Endothelial cell of umbilical vein (primary cell): Measurements from ENCODE around the gene LCT. TPM values are rescaled to one million over a fixed set of nuclear protein-coding genes. Genes with fewer than 3 reads are reported as not detected.

Experiments
- BruUV-seq: library from RNA; stranded (reverse); fragments of 400-500 nt; replicated peaks from 2 replicates; lab custom pipeline; 2021; lab: Mats Ljungman, UMichigan
- CTCF ChIA-PET: fragments of 300-600, 350-600 bp; sonication (Branson Sonifier 250); formaldehyde crosslinking; loops from one replicate; lab custom pipeline; 2021; ENCODE audit warnings: antibody characterized with exemption, inconsistent platforms; lab: Charles Lee
- POLR2A ChIA-PET: fragments of 300-600, 350-600 bp; sonication (Branson Sonifier 250); formaldehyde crosslinking; loops from one replicate; lab custom pipeline; 2021; ENCODE audit warnings: antibody characterized with exemption, inconsistent platforms; lab: Charles Lee
- DNase-seq: peaks from one replicate; pipeline ENCODE4 v3.0.0-alpha.2; 2011; ENCODE audit warnings: low read depth, low spot score
- FAIRE-seq: peaks from 2 replicates; lab custom pipeline; 2011; peaks lifted over from hg19 to GRCh38; lab: Jason Lieb, UNC
- H2AFZ ChIP-seq: 2 replicates; pipeline ENCODE4 v1.6.0; 2012; ENCODE audit warnings: low read depth, low read length, control low read depth, inconsistent platforms
- H3K27ac ChIP-seq: 2 replicates; pipeline ENCODE4 v1.5.1; 2011; ENCODE audit warnings: low read depth, mild to moderate bottlenecking, control low read depth, low read length, moderate library complexity; ENCODE audit not compliant: insufficient read depth
- H3K27me3 ChIP-seq, 2 experiments: 2 replicates each; pipeline versions ENCODE4 v1.6.0 to v1.6.1; 2011; ENCODE audit warnings: low read length in 2 of 2, mixed read lengths in 1 of 2; ENCODE audit not compliant: control insufficient read depth in 2 of 2, insufficient read depth in 2 of 2
- H3K36me3 ChIP-seq, 2 experiments: 2 replicates in 1 of 2; 3 replicates in 1 of 2; pipeline ENCODE4 v1.5.1; 2011; ENCODE audit warnings: low read length in 2 of 2, mild to moderate bottlenecking in 1 of 2, moderate library complexity in 1 of 2; ENCODE audit not compliant: control insufficient read depth in 2 of 2, insufficient read depth in 2 of 2; ENCODE audit errors: extremely low read depth in 1 of 2
- H3K4me1 ChIP-seq: 3 replicates; pipeline ENCODE4 v1.5.1; 2011; ENCODE audit warnings: mild to moderate bottlenecking, low read length; ENCODE audit not compliant: control insufficient read depth, insufficient read depth; ENCODE audit errors: extremely low read depth
- H3K4me2 ChIP-seq: 2 replicates; pipeline ENCODE4 v1.6.1; 2011; ENCODE audit warnings: low read length, control low read depth, mixed read lengths; ENCODE audit not compliant: insufficient read depth
- H3K4me3 ChIP-seq, 3 experiments: fragments of 200-600 bp in 1 of 3; sonication (generic), shearing (Covaris generic) in 1 of 3; replicated peaks in 1 of 3; 2 replicates each; pipeline ENCODE4 v1.5.1; 2011 to 2016; ENCODE audit warnings: control low read depth in 3 of 3, low read length in 3 of 3, mild to moderate bottlenecking in 2 of 3, inconsistent platforms in 1 of 3, low read depth in 1 of 3, moderate library complexity in 1 of 3; ENCODE audit not compliant: insufficient read depth in 1 of 3
- H3K79me2 ChIP-seq: 2 replicates; pipeline ENCODE4 v1.6.0; 2012; ENCODE audit warnings: low read length, inconsistent platforms; ENCODE audit not compliant: control insufficient read depth, insufficient read depth
- H3K9ac ChIP-seq: replicated peaks from 2 replicates; pipeline ENCODE3; 2011; ENCODE audit warnings: low read length, control low read depth; ENCODE audit not compliant: insufficient read depth; ENCODE audit errors: extremely low read depth
- H3K9me1 ChIP-seq: replicated peaks from 3 replicates; pipeline ENCODE4 v1.6.0; 2011; ENCODE audit warnings: mild to moderate bottlenecking, low read length; ENCODE audit not compliant: control insufficient read depth, insufficient read depth; ENCODE audit errors: extremely low read depth
- H3K9me3 ChIP-seq: replicated peaks from 2 replicates; pipeline ENCODE4 v1.5.1; 2012; ENCODE audit warnings: low read length, inconsistent platforms; ENCODE audit not compliant: control insufficient read depth, insufficient read depth
- H4K20me1 ChIP-seq: replicated peaks from 2 replicates; pipeline ENCODE3; 2011; ENCODE audit warnings: mild to moderate bottlenecking, low read length; ENCODE audit not compliant: control insufficient read depth, insufficient read depth; ENCODE audit errors: extremely low read depth
- EZH2 ChIP-seq: IDR thresholded peaks from 2 replicates; pipeline ENCODE4 v1.6.1; 2012; ENCODE audit warnings: borderline replicate concordance, low read depth, mild to moderate bottlenecking, moderate library complexity, low read length, inconsistent platforms; ENCODE audit not compliant: severe bottlenecking
- FOS ChIP-seq: IDR thresholded peaks from 2 replicates; pipeline ENCODE4 v1.6.1; 2011; ENCODE audit warnings: mild to moderate bottlenecking, low read length, moderate library complexity, borderline replicate concordance; ENCODE audit not compliant: insufficient read depth
- GATA2 ChIP-seq: IDR thresholded peaks from 2 replicates; pipeline ENCODE4 v1.7.0; 2011; ENCODE audit warnings: low read depth, mild to moderate bottlenecking, moderate library complexity, mixed read lengths, low read length; ENCODE audit not compliant: insufficient read length, insufficient read depth
- JUN ChIP-seq: IDR thresholded peaks from 2 replicates; pipeline ENCODE4 v1.6.1; 2011; ENCODE audit warnings: borderline replicate concordance, low read depth; ENCODE audit not compliant: insufficient read length, insufficient read depth
- MYC ChIP-seq: IDR thresholded peaks from one replicate; pipeline ENCODE4 v1.6.1; 2011; ENCODE audit warnings: mild to moderate bottlenecking, low read depth, low read length
- POLR2A ChIP-seq: IDR thresholded peaks from 2 replicates; pipeline ENCODE4 v1.6.1; 2012; ENCODE audit warnings: low read depth, mild to moderate bottlenecking, control low read depth, low read length
- POLR2AphosphoS5 ChIP-seq: IDR thresholded peaks from 2 replicates; pipeline ENCODE4 v1.6.1; 2012; ENCODE audit warnings: low read depth, mild to moderate bottlenecking, control low read depth, low read length, moderate library complexity; ENCODE audit not compliant: insufficient read depth
- dilution Hi-C: fragments of 300-500 bp; cut with MboI; formaldehyde crosslinking; loops from one replicate; pipeline ENCODE4 v1.15.0; 2019; ENCODE audit warnings: low sequenced_read_pairs; ENCODE audit not compliant: extremely low pct_ligation_motif_present
- intact Hi-C: fragments of 100-400 bp; cut with micrococcal nuclease; formaldehyde crosslinking; loops from one replicate; pipeline ENCODE4 v1.10.0; 2022
- polyA plus RNA-seq, 4 experiments: library from polyadenylated mRNA; depleted of rRNA in 3 of 4; stranded (reverse) in 3 of 4; unstranded in 1 of 4; fragments of >200 nt; gene quantifications; 2 replicates each; pipeline versions ENCODE4 v1.2.1 to v1.2.3, GENCODE V29; 2011 to 2012; ENCODE audit warnings: missing spikeins in 1 of 4
- total RNA-seq: library from RNA; stranded (reverse); gene quantifications from 2 replicates; pipeline ENCODE4 v1.2.3, GENCODE V29; 2021
- TF ChIP-seq, protein P1 (sequence below), 2 donors: IDR thresholded peaks; 1 replicate in 1 of 2; 2 replicates in 1 of 2; pipeline ENCODE4 v1.5.1; 2011; ENCODE audit warnings: low read length in 2 of 2, mild to moderate bottlenecking in 2 of 2, moderate library complexity in 2 of 2, control low read depth in 1 of 2, inconsistent platforms in 1 of 2, low read depth in 1 of 2; ENCODE audit not compliant: insufficient read depth in 1 of 2; ENCODE audit errors: extremely low read depth in 1 of 2
- TF ChIP-seq, protein P2 (sequence below): IDR thresholded peaks from 2 replicates; pipeline ENCODE4 v1.6.1; 2011; ENCODE audit not compliant: insufficient read depth, insufficient read length

The LCT gene
- total and polyA plus RNA-seq, 2 donors (not counting 3 experiments of a cell fraction or from before 2014, with no cell fraction given): 0.07 TPM; not detected in 1

DNA sequence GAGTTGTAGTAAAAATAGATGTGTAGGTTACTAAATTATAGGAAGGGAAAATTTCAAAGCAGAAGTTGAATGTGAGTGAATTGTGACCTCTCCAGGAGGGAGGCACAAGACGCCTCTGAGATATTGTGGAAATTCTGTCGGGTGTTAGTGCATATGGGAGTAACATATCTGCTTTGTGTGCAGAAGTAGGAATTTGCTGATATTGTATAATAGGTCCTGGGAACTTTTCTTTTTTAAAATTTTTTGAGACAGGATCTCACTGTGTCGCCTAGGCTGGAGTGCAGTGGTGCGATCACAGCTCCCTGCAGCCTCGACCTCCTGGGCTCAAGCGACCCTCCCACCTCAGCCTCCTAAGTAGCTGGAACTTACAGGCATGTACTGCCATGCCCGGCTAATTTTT is 60.6 kb downstream of the LCT start:
- POLR2A ChIA-PET: no interaction called here
- dilution Hi-C loops (no loop called here), intact Hi-C loops (no loop called here)
- H3K9me1 ChIP-seq: no peaks in the 10 kb centered on the region
- H3K4me2 ChIP-seq: no peak overlapping the region
- TF ChIP-seq EZH2: no peak
- TF ChIP-seq POLR2AphosphoS5: no peak
- TF ChIP-seq GATA2: no peak
- no peak for TF ChIP-seq MYC
- no peak for TF ChIP-seq FOS
- no peak for TF ChIP-seq POLR2A
- TF ChIP-seq, protein P1, sequence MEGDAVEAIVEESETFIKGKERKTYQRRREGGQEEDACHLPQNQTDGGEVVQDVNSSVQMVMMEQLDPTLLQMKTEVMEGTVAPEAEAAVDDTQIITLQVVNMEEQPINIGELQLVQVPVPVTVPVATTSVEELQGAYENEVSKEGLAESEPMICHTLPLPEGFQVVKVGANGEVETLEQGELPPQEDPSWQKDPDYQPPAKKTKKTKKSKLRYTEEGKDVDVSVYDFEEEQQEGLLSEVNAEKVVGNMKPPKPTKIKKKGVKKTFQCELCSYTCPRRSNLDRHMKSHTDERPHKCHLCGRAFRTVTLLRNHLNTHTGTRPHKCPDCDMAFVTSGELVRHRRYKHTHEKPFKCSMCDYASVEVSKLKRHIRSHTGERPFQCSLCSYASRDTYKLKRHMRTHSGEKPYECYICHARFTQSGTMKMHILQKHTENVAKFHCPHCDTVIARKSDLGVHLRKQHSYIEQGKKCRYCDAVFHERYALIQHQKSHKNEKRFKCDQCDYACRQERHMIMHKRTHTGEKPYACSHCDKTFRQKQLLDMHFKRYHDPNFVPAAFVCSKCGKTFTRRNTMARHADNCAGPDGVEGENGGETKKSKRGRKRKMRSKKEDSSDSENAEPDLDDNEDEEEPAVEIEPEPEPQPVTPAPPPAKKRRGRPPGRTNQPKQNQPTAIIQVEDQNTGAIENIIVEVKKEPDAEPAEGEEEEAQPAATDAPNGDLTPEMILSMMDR (IDR thresholded peaks at IDR 0.05; ENCODE audit: extremely low read depth in 1 of 2, insufficient read depth in 1 of 2, low read depth in 1 of 2, low read length in 2 of 2): no peak
- no peak for TF ChIP-seq JUN
- TF ChIP-seq, protein P2, sequence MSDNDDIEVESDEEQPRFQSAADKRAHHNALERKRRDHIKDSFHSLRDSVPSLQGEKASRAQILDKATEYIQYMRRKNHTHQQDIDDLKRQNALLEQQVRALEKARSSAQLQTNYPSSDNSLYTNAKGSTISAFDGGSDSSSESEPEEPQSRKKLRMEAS: no peak
- BruUV-seq: no TSS peak
- no peaks in the 10 kb centered on the region for H3K9me3 ChIP-seq
- H2AFZ ChIP-seq: no peak overlapping the region
- no peak for DNase-seq
- H3K4me3 ChIP-seq: no peak overlapping the region
- no peak for FAIRE-seq
- H3K27ac ChIP-seq: no peak overlapping the region
- H4K20me1 ChIP-seq: no peaks in the 10 kb centered on the region
- H3K79me2 ChIP-seq: peaks cover 4% of the 10 kb centered on the region
- H3K9ac ChIP-seq: no peak overlapping the region
- peaks cover 14% of the 10 kb centered on the region for H3K4me1 ChIP-seq
- peaks cover 36 to 45% of the 10 kb centered on the region in 2 experiments for H3K36me3 ChIP-seq
- H3K27me3 ChIP-seq: no peaks in the 10 kb centered on the region
- CTCF ChIA-PET: no interaction called here
